HG03378 (cell line): ENCODE results near the gene LPIN2.
"Not testable (repeated sequence)": the region's sequence is repeated elsewhere in the genome, so short reads cannot be mapped to it uniquely, and the experiment has no call there.

Experiments
- ATAC-seq: cut with Tn5 transposase; IDR thresholded peaks from one replicate; pipeline ENCODE4 v1.9.1; 2021; ENCODE audit warnings: mild to moderate bottlenecking, moderate library complexity; ENCODE audit not compliant: unreplicated experiment

The LPIN2 gene

DNA sequence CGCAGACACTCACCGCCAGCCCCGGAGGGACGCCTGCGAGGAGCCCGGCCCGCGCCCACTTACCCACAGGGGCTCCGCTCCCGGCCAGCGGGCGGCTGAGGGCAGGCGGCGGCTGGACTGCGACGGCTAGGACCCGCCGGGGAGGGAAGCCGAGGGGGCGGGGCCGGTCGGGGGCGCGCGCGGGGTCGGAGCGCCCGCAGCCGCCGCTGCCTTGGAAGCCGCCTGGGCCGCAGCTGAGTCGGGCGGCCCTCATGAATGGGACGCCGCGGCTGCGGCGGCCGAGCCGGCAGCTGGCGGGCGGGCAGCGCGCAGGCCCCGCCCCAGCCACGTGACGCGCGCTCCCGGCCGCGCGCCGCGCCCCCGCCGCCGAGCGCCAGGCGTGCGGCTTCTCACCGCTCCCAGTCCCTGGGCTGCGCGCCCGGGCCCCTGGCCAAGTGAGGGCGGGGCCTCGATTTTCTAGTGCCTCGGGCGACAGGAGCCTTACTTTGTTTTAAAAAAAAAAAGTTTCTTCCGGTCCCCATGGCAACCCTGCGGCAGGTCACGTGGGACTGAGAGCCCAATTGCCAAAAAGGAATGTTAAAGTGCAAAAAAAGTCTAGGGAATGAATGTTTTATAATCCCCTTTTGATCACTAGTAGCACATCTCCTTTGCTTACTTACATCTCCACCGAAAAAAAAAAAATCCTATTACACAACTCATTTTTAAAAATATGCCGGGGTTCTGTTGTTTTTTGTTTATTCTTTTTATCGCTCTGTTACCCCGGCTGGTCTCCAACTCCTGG lies at the start of gene LPIN2:
Gene LPIN2 (minus strand): TSS at position 121 of the 781 bp plus-strand sequence. CDS start 52,304 bp downstream, outside the sequence.
- ATAC-seq = peak; percentile 85

DNA sequence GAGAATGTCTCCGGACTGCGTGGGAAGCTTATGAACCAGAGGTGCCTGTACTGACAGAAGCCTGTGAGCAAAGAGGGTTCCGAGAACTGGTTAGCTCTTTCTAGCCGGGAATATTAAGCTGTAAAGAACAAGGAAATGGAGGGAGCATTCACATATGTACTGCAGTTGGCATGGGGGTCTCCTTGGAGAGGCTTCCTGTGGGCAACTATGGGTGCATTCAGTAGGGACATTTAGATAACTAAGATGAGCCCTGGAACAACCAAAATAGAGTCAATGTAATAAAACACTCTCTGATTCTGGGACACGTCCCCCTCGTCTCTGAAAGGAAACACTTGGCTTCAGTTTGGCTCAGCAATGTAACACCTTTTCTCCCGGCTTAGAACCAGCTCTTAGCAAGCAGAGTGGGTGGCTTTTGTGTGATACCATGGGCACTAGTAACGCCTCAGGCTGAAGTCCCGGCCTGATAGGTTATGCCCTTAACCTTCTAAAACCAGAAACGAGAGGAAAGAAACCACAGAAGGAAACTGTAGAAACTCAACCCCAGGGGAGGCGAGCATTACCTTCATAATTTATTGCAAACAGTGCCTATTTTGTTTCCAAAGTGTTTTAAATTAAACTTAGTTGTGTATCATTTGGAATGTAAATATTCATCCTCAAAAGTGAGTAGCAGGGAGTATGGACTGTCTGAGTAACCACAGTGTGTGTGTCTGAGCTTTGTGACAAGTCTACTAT lies 48.8 kb upstream of the LPIN2 start:
- no peak for ATAC-seq

DNA sequence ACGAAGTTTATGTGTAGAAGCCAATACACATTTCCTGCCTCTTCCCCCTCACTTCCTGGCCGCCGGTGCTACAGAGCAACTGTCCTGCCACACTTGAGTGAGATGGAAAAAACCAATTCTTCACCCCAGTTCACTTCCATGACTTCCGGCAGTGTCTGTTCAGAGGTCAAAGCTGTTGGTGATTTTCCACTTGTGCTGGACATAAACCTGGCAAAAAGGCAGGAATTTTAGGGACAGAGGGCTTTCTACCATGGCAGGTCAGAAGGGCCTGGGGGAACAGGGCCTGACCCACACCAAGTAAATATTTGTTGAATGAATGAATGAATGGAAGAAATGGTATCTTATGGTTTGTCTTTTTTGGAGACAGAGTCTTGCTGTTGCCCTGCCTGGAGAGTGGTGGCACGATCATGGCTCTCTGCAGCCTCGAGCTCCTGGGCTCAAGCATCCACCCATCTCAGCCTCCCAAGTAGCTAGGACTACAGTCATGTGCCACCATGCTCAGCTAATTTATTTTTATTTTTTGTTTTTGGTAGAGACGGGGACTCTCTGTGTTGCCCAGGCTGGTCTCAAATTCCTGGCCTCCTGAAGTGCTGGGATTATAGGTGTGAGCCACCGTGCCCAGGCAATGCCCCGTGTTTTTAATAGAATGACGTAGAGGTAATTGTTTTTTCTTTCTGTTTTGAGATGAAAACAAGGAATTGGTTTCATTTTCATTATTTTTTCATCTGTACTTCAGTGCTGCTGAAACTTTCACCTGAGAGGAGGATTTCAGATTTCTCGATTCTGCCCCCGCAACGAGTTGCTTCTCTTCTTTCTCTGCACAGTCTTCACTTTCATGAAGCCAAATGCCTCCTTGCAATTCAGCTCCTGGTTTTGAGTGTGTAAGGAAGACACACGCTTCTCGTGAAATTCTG lies 48.0 kb upstream of the LPIN2 start:
- ATAC-seq = no peak

- no peak for ATAC-seq
Measured at GRCh38 chr18:3059272-3059671, 46.3 kb upstream of the LPIN2 start.

DNA sequence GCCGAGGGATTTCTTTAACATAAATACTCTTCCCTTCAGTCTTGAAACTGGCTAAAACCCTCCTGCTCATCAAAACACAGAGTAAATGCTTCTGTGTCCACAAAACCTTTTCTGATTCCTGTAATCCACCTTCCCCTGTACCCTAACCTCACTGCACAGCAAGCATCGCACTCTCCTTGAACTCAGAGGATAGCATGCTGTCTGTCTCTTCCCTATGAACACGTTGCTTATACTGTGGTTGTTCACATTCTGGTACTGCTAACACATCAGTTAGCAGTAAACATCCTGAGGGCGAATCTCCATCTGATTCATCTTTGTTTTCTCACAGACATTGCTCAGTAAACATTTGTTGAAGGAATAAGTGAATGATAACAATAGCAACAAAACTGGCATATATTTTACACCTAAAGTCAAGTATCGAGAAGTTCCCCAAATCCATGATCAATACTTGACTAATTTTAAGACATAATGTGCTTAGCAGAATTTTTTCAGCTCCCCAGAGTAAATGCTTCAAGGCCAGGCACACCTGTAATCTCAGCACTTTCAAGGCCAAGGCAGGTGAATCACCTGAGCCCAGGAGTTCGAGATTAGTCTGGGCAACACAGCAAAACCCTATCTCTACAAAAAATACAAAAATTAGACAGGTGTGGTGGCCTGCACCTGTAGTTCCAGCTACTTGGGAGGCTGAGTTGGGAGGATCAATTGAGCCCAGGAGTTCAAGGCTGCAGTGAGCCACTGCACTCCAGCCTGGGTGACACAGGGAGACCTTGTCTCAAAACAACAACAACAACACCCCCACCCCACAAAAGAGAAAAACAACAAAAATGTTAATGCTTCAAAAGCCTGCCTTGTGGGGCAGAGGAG lies 45.6 kb upstream of the LPIN2 start:
- ATAC-seq = no peak

GRCh38 chr18:3057526-3057925 lies 44.6 kb upstream of the LPIN2 start:
- no peak for ATAC-seq

DNA sequence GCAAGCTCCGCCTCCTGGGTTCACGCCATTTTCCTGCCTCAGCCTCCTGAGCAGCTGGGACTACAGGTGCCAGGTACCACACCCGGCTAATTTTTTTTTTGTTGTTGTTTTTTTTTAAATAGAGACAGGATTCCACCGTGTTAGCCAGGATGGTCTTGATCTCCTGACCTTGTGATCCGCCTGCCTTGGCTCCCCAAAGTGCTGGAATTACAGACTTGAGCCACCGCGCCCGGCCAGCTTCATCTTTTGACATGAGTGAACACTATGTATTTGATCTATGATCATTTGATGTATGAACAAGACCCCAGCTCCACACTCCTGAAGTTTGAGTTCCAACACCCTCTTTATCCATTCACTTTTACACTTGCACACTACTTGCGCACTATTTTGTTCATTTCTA lies 43.4 kb upstream of the LPIN2 start:
- no peak for ATAC-seq

GRCh38 chr18:3055816-3056215 lies 42.9 kb upstream of the LPIN2 start:
- ATAC-seq = no peak

- no peak for ATAC-seq
Measured at GRCh38 chr18:3055186-3055728, 42.3 kb upstream of the LPIN2 start.

- no peak for ATAC-seq
Measured at GRCh38 chr18:3054780-3055179, 41.8 kb upstream of the LPIN2 start.

DNA sequence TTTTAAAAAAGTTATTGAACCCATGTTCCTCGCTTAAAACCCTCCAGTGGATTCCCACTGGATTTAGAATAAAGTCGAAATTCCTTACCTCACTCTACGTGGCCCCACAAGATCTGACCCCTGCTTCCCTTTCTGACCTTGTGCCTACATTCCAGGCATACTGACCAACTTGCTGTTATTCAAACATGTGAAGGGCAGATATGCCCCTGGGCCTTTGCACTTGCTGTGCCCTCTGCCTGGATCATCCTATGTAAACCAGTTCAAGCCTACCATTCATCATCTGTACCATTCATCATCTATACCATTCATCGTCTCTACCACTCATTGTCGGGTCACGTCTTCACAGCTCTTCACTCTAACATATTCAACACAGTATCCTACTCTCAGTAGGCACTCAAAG lies 41.3 kb upstream of the LPIN2 start:
- ATAC-seq = no peak

- ATAC-seq = no peak
Measured at GRCh38 chr18:3053081-3053480, 40.1 kb upstream of the LPIN2 start.

DNA sequence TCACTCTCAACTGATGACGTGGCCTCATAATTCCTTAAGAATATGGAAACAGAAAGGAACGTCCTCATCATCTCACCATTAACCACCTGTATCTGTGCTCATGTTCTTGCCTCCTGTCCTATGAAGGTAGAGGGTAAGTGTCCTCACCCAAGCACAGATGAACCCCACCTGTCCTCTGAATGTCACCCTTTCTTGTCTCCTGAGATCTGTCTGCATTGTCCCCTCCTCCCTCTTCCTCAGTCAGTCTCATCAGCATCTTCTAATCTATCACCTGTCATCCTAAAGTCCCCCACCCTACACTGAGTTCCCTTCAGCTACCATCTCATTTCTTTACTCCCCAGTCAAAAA lies 39.4 kb upstream of the LPIN2 start:
- no peak for ATAC-seq

DNA sequence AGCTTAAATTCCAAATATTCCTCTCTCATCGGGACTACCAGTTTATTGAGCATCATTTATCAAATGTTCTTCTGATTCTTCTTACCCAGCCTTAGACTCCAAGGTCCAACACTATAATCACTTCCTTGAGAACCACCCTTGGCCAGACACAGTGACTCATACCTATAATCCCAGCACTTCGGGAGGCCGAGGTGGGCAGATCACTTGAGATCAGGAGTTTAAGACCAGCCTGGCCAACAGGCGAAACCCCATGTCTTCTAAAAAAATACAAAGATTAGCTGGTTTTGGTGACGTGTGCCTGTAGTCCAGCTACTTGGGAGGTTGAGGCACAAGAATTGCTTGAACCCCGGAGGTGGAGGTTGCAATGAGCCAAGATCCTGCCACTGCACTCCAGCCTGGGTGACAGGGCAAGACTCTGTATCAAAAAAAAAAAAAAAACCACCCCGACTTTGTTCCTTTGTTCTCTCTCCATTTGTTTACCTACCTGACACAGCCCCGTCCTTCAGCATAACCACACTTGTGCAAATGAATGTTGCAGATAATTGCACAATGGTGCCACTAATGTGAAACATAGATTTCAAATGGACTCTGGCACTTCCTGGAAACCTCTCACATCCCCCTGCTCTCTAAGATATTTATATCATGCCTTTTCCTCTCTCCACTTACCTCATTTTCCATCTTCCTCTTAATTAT lies 38.9 kb upstream of the LPIN2 start:
- no peak for ATAC-seq

DNA sequence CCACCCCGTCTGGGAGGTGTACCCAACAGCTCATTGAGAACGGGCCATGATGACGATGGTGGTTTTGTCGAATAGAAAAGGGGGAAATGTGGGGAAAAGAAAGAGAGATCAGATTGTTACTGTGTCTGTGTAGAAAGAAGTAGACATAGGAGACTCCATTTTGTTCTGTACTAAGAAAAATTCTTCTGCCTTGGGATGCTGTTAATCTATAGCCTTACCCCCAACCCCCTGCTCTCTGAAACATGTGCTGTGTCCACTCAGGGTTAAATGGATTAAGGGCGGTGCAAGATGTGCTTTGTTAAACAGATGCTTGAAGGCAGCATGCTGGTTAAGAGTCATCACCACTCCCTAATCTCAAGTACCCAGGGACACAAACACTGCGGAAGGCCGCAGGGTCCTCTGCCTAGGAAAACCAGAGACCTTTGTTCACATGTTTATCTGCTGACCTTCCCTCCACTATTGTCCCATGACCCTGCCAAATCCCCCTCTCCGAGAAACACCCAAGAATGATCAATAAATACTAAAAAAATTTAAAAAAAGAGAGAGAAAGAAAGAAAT lies 37.0 kb upstream of the LPIN2 start:
- not testable (repeated sequence) for ATAC-seq

DNA sequence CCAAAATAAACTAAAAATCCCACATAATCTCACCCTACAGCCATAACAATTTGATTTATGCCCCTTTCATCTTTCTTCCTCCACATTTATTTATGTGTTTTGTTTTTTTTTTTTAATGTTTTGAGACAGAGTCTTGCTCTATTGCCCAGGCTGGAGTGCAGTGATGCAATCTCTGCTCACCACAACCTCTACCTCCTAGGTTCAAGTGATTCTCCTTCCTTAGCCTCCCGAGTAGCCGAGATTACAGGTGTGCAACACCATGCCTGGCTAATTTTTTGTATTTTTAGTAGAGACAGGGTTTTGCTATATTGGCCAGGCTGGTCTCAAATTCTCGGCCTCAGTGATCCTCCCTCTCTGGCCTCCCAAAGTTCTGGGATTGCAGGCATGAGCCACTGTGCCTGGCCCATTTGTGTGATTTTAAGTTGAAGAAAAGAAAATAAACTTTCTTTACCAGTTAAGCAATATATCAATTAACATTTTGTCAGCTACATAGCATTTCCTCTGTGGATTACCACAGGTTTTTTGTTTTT lies 35.9 kb upstream of the LPIN2 start:
- ATAC-seq = no peak

DNA sequence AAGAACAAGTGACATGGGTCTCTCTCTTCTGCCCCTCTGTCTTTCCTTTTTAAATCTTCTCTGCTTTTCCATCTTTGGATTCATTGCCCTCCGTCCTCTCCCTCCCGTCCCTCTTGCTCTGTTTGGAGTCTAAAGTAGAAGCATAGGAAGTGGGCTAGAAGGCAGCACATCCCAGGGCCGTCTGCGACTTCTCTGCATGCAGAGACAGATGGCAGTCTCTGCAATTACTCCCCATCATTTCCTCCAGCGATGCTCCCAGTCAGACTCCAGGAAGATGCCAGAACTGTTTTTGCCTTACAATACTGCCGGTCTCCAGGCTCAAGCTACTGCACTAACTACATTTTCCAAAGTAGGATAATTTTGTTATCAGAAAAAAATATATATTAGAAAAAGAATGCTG lies 35.2 kb upstream of the LPIN2 start:
- ATAC-seq = no peak

GRCh38 chr18:3046216-3046808 lies 33.4 kb upstream of the LPIN2 start:
- peak; percentile 47 for ATAC-seq
